Astrocyte (in vitro differentiated cells and primary cell): Measurements from ENCODE around the gene PCGF3.

Experiments
- CTCF ChIP-seq: IDR thresholded peaks from 2 replicates; pipeline ENCODE4 v1.5.1; 2011; ENCODE audit warnings: low read depth, mild to moderate bottlenecking, inconsistent platforms, low read length, moderate library complexity; ENCODE audit not compliant: insufficient read depth
- EZH2 ChIP-seq: IDR thresholded peaks from 2 replicates; pipeline ENCODE4 v1.6.1; 2012; ENCODE audit warnings: mild to moderate bottlenecking, low read length, inconsistent platforms; ENCODE audit not compliant: insufficient read depth

- no peak for TF ChIP-seq CTCF
- TF ChIP-seq EZH2, result no peak
These were observed 63.9 kb downstream of the PCGF3 start for GRCh38 chr4:769511-769910.
